ENCODE measurements around the gene NOTO.

NOTO gene

DNA sequence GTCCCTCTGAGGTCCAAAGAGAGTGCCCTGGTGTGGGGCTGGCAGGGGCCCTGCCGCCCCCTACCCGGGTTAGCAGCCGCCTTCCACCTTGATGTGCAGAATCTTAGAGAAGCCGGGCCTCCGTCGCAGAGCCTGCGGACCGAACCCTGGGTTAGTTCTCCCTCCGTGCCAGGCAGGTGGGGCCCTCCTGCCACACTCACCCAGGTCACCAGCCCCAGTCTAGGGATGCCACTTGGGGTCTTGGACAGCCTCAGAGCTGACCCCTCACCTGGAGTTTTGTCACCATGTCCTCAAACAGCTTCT lies 56.5 kb downstream of the NOTO start:
- no peak for DNase-seq

DNA sequence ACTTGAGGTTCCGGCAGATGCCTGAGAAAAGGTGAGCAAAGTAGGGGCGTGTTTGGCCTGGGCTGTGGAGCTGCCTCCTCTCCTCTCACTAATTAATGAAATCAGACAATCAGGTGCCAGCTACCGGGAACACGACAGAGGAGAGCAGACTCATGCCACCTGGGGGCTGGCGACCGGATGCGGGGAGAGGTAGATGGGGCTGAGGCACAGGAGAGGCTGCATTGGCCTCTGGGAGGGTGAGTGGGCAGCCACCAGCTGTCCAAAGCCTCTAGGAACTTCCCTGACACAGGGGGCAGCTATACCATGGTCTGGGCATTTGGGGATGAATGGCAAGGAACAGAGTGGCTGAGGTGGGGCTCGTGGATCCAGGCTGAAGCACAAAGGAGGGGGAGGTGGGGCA lies 56.9 kb downstream of the NOTO start:
- DNase-seq, result no peak

DNA sequence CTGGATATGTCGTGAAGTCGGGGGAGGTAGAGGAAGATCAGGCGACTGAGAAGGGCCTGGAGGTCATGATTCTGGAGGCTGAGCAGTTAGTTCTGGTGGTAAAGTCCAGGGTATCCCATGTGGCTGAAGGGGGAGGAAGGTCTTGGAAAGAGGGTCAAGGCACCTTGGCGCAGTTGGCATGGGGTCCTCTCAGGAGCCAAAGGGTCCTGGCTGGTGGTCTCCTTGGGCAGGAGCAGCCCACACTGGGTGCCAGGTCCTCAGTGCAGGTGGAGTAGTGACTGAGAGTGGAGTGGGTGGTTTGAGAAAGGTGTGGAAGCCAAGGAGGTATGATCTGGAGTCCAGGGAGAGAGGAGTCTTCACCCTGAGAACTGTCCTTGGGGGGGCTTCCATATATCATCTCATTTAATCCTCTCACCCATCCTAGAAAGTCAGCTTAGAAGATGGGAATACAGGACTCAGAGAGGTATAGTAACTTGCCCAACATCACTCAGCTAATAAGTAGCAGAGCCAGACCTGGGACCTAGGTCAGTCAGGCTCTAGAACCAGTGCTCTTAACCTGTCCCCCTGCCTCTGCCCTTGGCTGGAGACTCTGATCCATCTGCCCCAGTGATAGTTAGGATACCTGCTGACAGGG lies 57.4 kb downstream of the NOTO start:
- no peak for DNase-seq

DNA sequence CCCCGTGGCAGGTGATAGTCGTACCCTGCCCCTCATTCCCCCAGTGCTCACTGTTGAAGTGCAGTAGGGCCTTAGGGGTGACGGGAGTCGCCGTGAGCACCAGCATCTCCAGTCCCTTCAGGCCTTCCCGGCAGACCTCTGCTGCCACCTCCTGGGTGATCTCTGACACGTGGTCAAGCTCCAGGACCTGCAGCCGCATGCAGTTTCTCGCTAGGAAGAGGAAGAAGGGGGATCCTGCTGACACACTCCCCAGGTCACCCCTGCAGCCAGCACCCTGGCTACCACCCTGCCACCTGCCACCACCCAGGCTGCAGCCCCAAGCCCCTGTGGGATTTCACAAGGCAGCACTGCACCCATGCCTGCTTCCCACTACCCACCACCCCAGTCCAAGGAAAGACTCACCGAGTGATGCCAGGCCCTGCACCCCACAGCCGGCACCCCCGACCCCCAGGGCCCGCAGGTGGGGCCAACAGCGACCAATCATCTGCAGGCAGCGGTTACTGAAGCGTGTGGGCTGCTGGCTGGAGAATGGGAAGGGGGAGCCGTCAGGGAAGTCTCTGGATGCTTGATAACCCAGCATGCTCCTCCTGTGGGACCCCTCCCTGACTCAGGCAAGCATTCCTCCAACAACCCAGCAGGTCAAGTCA lies 58.1 kb downstream of the NOTO start:
- no peak for DNase-seq
